GM12865 (cell line): ENCODE results near the gene BCL7A.

Source experiments
- DNase-seq: peaks from one replicate; pipeline ENCODE4 v3.0.0; 2010; ENCODE audit warnings: low read depth
- H3K4me3 ChIP-seq: 2 replicates; pipeline ENCODE4 v1.5.1; 2011; ENCODE audit warnings: mild to moderate bottlenecking, low read depth, low read length, control low read depth
- CTCF ChIP-seq: IDR thresholded peaks from 2 replicates; pipeline ENCODE4 v1.5.1; 2011; ENCODE audit warnings: low read length, control low read depth, low read depth, inconsistent platforms; ENCODE audit not compliant: insufficient read depth; ENCODE audit errors: missing control alignments

BCL7A gene

GRCh38 chr12:122089077-122089476, 67.4 kb downstream of the BCL7A start:
- no peak overlapping the region for H3K4me3 ChIP-seq
- TF ChIP-seq CTCF, result no peak
- no peak for DNase-seq

DNA sequence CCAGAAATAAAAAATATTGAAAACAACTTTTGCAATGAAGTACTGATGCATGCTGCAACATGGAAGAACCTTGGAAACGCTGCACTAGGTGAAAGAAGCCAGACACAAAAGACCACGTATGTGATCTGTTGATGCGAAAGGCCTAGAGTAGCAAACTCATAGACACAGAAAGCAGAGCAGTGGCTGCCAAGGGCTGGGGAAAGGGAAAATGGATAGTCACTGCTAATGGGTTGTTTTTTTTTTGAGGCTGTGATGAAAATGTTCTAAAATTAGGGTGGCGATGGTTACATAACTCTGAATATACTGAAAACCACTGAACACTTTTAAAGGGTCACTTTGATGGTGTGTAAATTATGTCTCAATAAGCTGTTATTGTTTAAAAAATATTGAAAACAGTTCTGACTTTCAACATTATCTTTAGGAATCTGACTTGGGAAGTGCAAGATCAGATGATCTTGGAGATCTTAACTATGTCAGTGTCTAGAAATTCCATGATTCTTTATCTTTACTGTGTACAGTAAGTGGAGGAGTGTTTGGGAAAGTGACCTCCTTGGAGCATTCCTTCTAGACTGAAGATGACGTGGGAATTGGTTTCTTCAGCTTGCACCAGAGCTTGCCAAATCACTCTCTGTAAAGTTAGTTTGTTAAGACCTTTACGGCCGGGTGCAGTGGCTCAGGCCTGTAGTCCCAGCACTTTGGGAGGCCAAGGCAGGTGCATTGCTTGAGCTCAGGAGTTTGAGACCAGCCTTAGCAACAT, 69.3 kb downstream of the BCL7A start:
- no peak overlapping the region for H3K4me3 ChIP-seq
- TF ChIP-seq CTCF, result no peak
- no peak for DNase-seq

- DNase-seq, result no peak
- no peak for TF ChIP-seq CTCF
- no peak overlapping the region for H3K4me3 ChIP-seq
Observed at GRCh38 chr12:122093098-122093883, 71.6 kb downstream of the BCL7A start.

DNA sequence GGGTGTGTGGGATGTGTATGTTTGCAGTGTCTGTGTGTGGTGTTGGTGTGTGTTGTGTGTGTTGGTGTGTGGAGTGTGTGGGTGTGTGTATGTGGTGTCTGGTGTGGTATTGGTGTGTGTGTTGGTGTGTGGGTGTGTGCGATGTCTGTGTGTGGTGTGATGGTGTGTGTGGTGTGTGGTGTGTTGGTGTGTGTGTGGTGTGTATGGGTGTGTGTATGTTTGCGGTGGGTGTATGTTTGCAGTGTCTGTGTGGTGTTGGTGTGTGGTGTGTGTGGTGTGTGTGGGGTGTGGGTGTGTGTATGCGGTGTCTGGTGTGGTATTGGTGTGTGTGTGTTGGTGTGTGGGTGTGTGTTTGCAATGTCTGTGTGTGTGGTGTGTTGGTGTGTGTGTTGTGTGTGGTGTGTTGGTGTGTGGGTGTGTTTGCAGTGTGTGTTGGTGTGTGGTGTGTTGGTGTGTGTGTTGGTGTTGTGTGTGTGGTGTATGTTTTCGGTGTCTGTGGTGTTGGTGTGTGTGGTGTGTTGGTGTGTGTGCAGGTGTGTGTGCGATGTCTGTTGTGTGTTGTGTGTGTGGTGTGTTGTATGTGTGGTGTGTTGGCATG, 72.6 kb downstream of the BCL7A start:
- H3K4me3 ChIP-seq, result no peak overlapping the region
- TF ChIP-seq CTCF, result no peak
- no peak for DNase-seq

- H3K4me3 ChIP-seq, result no peak overlapping the region
- no peak for TF ChIP-seq CTCF
- no peak for DNase-seq
Observed at GRCh38 chr12:122094735-122095631, 73.3 kb downstream of the BCL7A start.

- no peak for DNase-seq
- no peak for TF ChIP-seq CTCF
- H3K4me3 ChIP-seq, result no peak overlapping the region
Observed at GRCh38 chr12:122096014-122096413, 74.3 kb downstream of the BCL7A start.
